ENCODE data around the gene LEFTY2. TPM values are rescaled to one million over a fixed set of nuclear protein-coding genes. Genes with fewer than 3 reads are reported as not detected.

LEFTY2 gene
- total RNA-seq, 6 experiments from 2014 or later = 0.31 TPM; not detected in 5

GRCh38 chr1:225903623-225904022 is 37.4 kb downstream of the LEFTY2 start:
- H3K9me3 ChIP-seq = no peaks in the 10 kb centered on the region
- WGBS (ENCODE audit: insufficient coverage, low coverage, low lambda C conversion rate, missing lambda C conversion rate) = 95% methylated on average over 4 of the region's 4 CpGs
- peak in 1 of 3 donors; percentile 15 for DNase-seq
- intact Hi-C loops (cut with DNase I) = no loop called here
- no peaks in the 10 kb centered on the region for H3K36me3 ChIP-seq
- no peak overlapping the region for H3K27ac ChIP-seq
- no peak overlapping the region for H3K4me3 ChIP-seq
- H3K27me3 ChIP-seq = no peaks in the 10 kb centered on the region
- ATAC-seq = no peak
- TF ChIP-seq POLR2A (IDR thresholded peaks at IDR 0.05) = no peak
- no peak for TF ChIP-seq CTCF (IDR thresholded peaks at IDR 0.05)
- no peaks in the 10 kb centered on the region for H3K4me1 ChIP-seq

GRCh38 chr1:225899044-225899925 is 41.7 kb downstream of the LEFTY2 start:
- H3K9me3 ChIP-seq = no peaks in the 10 kb centered on the region
- H3K36me3 ChIP-seq = no peaks in the 10 kb centered on the region
- no peaks in the 10 kb centered on the region for H3K27me3 ChIP-seq
- no peak overlapping the region for H3K4me3 ChIP-seq
- H3K4me1 ChIP-seq = peaks cover 0 to 13% (median 4%) of the 10 kb centered on the region in 4 donors
- 79% methylated on average over 2 of the region's 4 CpGs for WGBS (ENCODE audit: insufficient coverage, low coverage, low lambda C conversion rate, missing lambda C conversion rate)
- TF ChIP-seq POLR2A (IDR thresholded peaks at IDR 0.05) (no peak), CTCF (IDR thresholded peaks at IDR 0.05) (no peak)
- ATAC-seq = no peak
- H3K27ac ChIP-seq = no peak overlapping the region
- peak in 1 of 3 donors; percentile 13 for DNase-seq
- intact Hi-C loops (cut with DNase I) = no loop called here

GRCh38 chr1:225897595-225898514 is 43.2 kb downstream of the LEFTY2 start:
- ATAC-seq = no peak
- Histone ChIP-seq H3K9me3 (no peaks in the 10 kb centered on the region), H3K27me3 (no peaks in the 10 kb centered on the region), H3K27ac (peak overlapping the region; percentile 38 to 51 (median 41)), H3K4me1 (peaks cover 0 to 13% (median 4%) of the 10 kb centered on the region in 4 donors), H3K4me3 (no peak overlapping the region), H3K36me3 (no peaks in the 10 kb centered on the region)
- intact Hi-C loops (cut with DNase I) = no loop called here
- DNase-seq = peak in 1 of 3 donors; percentile 44
- no peak for TF ChIP-seq CTCF (IDR thresholded peaks at IDR 0.05)
- TF ChIP-seq POLR2A (IDR thresholded peaks at IDR 0.05) = no peak
- 84% methylated on average over 13 of the region's 19 CpGs for WGBS (ENCODE audit: insufficient coverage, low coverage, low lambda C conversion rate, missing lambda C conversion rate)

- H3K4me1 ChIP-seq = peaks cover 0 to 14% (median 4%) of the 10 kb centered on the region in 4 donors
- H3K27ac ChIP-seq = peak overlapping the region; percentile 38 to 51 (median 41)
- peak; percentile 95 to 98 (median 98) for ATAC-seq
- DNase-seq = peak; percentile 77 to 90 (median 86)
- no peaks in the 10 kb centered on the region for H3K27me3 ChIP-seq
- H3K4me3 ChIP-seq = no peak overlapping the region
- intact Hi-C loops (cut with DNase I) = no loop called here
- TF ChIP-seq POLR2A (IDR thresholded peaks at IDR 0.05) (peak; percentile 48), CTCF (IDR thresholded peaks at IDR 0.05) (peak in 1 of 4 donors; percentile 4)
- WGBS (ENCODE audit: insufficient coverage, low coverage, low lambda C conversion rate, missing lambda C conversion rate) = 21% methylated on average over 7 of the region's 7 CpGs
- H3K9me3 ChIP-seq = no peaks in the 10 kb centered on the region
- no peaks in the 10 kb centered on the region for H3K36me3 ChIP-seq
Observed at GRCh38 chr1:225896937-225897549, 44.0 kb downstream of the LEFTY2 start.
